ENCODE data around the gene SORL1.
"Not testable (repeated sequence)": the region's sequence is repeated elsewhere in the genome, so short reads cannot be mapped to it uniquely, and the experiment has no call there.

GRCh38 chr11:121481484-121482230 lies 29.5 kb downstream of the SORL1 start:
- not testable (repeated sequence) for TF ChIP-seq CTCF, POLR2A (IDR thresholded peaks at IDR 0.05)

All from gastroesophageal sphincter (tissue), 3 donors.